GM18867 (cell line): ENCODE data around the gene RAN.
"Not testable (repeated sequence)": the region's sequence is repeated elsewhere in the genome, so short reads cannot be mapped to it uniquely, and the experiment has no call there.

Source experiments
- ATAC-seq: cut with Tn5 transposase; IDR thresholded peaks from one replicate; pipeline ENCODE4 v1.9.1; 2021; ENCODE audit warnings: mild to moderate bottlenecking, moderate library complexity; ENCODE audit not compliant: unreplicated experiment

Gene RAN

DNA sequence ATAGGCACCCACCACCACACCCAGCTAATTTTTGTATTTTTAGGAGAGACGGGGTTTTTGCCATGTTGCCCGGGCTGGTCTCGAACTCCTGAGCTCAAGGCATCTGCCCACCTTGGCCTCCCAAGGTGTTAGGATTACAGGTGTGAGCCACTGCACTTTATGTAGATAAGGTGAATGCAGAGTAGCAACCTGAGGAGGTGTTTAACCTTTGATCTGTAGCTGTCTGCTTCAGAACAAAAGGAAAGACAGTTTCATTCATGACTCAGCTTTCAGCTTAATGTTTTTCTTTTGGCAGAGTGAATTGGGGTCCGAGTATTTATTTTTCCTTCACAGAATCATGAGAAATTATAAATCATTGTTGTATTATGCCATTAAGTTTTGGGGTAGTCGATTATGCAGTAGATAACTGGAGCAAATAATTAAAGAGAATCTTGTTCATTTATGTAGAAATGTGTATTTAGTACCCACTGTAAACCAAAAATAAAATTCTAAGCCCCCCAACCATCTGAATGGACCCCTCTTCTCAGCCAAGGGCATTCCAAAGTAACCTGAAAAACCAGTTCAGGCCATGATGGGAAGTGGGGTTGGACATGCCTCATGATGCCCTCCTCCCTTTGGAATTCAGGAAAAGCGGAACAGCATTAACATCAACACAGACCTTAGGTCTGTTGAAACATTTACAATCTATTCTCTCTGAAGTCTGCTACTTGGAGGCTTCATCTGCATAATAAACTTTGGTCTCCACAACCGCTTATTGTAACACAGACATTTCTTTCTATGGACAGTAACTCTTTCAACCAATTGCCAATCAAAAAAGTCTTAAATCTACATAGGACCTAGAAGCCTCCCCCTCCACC, 22.1 kb upstream of the RAN start:
- ATAC-seq = no peak

GRCh38 chr12:130850418-130851021, 21.3 kb upstream of the RAN start:
- ATAC-seq = no peak

DNA sequence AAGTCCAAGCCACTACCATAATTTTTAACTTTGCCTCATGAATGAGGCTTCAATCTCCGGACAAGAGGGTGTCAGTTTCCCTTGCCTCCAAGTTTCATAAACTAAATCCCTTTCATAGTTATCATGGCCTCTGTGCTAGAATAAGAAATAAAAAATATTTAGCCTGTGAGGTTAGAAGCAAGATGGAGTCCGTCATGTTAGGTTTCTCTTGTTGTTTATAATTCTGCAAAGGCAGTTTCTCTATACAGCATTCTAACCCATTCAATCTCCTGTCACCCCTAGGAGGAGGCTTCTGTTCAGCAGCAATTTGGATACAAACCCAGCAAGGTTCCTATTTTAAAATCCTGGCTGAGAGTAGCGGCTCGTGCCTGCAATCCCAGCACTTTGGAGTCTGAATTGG, 15.8 kb upstream of the RAN start:
- ATAC-seq = no peak

- no peak for ATAC-seq
Measured at GRCh38 chr12:130858084-130858483, 13.8 kb upstream of the RAN start.

DNA sequence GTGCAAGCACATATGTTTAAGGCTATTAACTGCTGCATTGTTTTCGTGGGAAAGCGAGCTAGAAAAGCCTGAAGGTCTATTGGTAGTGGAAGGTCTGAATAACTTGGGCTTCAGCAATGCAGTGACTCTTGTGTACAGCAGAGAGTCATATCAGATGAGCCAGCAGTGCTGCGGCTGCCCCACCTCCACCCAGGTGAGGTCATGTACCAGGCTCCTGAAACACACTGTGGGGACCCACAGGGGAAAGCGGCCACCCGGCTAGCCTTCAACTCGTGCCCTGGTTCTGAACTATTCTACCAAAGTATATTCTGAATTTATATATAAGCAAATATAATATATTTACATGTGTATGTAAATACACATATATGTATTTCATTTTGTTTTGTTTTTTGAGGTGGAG, 12.7 kb upstream of the RAN start:
- ATAC-seq = no peak

DNA sequence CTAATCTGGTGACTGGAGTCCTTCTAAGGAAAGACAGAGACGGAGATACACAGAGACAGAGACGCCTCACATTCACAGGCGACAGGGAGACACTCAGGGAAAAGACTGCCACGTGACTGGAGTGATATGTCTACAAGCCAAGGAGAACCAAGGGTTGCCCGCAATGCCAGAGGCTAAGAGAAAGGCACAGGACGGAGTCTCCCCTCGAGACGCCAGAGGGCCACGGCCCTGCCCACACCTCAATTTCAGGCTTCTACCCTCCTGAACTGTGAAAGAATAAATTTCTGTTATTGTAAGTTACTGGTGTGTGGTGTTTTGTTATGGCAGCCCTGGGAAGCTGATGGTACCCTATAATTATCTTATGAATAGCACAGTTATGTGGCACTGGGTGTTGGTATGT, 11.6 kb upstream of the RAN start:
- no peak for ATAC-seq

GRCh38 chr12:130862161-130862560, 9.7 kb upstream of the RAN start:
- ATAC-seq = no peak

DNA sequence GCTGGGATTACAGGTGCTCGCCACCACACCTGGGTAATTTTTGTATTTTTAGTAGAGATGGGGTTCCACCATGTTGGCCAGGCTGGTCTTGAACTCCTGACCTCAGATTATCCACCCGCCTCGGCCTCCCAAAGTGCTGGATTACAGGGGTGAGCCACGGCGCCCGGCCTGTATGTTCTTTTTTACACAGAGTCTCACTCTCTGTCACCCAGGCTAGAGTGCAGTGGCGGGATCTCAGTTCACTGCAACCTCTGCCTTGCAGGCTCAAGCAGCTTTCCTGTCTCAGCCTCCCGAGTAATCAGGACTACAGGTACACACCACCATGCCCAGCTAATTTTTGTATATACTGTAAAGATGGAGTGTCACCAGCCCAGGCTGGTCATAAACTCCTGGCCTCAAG, 9.1 kb upstream of the RAN start:
- not testable (repeated sequence) for ATAC-seq

DNA sequence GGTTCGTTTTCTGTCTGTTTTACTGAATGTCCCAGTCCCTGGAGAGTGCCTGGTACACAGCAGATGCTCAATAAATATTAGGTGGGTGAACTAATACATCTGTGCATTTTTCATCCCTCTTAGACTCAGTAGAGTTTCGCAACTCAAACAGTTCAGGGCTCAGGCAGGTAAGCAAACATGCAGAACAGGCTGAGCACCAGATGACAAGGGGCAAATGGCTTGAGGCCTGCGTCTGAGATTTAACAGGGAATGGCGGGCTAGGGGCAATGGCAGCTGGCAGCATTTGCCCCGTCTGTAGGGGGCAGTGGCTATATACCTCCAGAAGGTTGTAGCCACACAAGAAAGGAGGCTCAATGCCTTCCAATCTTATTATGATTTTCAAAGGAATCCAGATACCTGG, 8.6 kb upstream of the RAN start:
- ATAC-seq = no peak

DNA sequence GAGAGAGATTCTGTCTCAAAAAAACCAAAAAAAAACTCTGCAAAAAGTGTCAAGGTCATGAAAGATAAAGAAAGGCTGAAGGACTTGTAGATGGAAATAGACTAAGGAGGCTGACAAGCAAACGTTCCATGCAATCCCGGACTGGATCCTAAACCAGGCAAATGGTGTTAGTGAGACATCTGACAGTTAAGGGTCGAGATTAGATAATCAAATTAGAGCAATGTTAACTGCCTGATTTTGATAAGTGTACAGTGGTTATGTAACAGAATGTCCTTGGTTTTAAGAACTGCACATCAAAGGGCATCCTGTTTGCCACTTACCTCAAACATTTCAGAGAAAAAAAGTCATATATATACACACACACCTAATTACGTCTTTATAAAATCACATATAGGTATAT, 3.5 kb upstream of the RAN start:
- no peak for ATAC-seq

- peak; percentile 68 for ATAC-seq
Measured at GRCh38 chr12:130870442-130871285, 1.2 kb upstream of the RAN start.

GRCh38 chr12:130872179-130873096, 572 bp downstream of the RAN start:
- ATAC-seq = peak; percentile 27

DNA sequence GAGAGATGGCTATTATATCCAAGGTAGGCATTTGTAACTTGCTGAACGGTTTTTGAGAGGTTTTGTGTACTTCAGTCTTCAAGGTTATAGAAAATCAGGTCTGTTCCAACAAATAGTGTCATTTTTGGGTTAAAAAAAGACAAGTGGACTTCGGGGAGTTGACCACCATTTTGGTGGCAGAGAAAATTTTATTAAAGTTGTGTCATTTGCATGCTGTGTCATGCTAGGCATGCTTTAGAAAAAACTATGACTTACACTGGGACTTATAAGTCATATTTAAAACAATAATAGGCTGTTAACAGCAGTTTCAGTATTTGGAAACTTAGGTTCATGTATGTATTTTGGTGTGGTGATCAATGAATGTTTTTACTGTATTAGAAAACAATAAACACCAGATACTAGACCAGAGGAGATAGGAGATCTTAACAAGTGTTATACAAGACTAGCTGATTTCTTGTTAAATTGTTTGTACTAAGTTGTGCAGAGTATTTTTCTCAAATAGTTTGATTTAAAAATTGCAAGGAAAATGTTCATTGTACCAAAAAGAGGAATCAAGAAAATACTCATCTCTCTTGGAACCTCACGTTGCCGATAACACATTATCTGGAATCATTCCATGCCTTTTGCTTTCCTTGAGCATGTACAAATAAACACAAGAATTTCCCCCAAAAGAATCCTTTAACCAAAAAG, 1.4 kb downstream of the RAN start:
- ATAC-seq = no peak

DNA sequence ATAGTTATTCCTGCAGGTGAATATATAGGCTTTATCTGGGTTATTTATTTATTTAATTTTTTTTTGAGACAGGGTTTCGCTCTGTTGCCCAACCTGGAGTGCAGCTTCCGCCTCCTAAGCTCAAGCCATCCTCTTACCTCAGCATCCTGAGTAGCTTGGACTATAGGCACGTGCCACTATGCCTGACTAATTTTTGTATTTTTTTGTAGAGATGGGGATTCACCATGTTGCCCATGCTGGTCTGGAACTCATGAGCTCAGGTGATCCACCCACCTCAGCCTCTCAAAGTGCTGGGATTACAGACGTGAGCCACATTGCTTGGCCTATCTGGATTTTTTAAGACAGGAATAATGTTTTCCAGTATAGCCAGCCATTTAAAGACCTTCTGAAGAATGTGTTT, 2.0 kb downstream of the RAN start:
- ATAC-seq = no peak

GRCh38 chr12:130874696-130875095, 2.8 kb downstream of the RAN start:
- ATAC-seq = no peak

GRCh38 chr12:130875193-130875592, 3.3 kb downstream of the RAN start:
- no peak for ATAC-seq

GRCh38 chr12:130875708-130876107, 3.8 kb downstream of the RAN start:
- ATAC-seq = not testable (repeated sequence)

DNA sequence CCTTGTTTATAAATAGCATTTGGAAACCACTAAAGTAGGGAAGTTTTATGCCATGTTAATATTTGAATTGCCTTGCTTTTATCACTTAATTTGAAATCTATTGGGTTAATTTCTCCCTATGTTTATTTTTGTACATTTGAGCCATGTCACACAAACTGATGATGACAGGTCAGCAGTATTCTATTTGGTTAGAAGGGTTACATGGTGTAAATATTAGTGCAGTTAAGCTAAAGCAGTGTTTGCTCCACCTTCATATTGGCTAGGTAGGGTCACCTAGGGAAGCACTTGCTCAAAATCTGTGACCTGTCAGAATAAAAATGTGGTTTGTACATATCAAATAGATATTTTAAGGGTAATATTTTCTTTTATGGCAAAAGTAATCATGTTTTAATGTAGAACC, 4.4 kb downstream of the RAN start:
- no peak for ATAC-seq

- no peak for ATAC-seq
Measured at GRCh38 chr12:130876758-130877157, 4.9 kb downstream of the RAN start.

GRCh38 chr12:130877333-130877732, 5.5 kb downstream of the RAN start:
- ATAC-seq = no peak
